ENCODE measurements around the gene PTPRK.

- TF ChIP-seq CTCF (IDR thresholded peaks at IDR 0.05) (no peak), ZFX (IDR thresholded peaks at IDR 0.05; ENCODE audit: borderline replicate concordance) (no peak)
These were observed 94.5 kb downstream of the PTPRK start for GRCh38 chr6:128425856-128426255.

Measured in 22Rv1 (cell line).